Spleen (tissue), 11 donors: Measurements from ENCODE around the gene SIM1. TPM values are rescaled to one million over a fixed set of nuclear protein-coding genes. Genes with fewer than 3 reads are reported as not detected.

ENCODE experiments used
- DNase-seq: peaks from one replicate; pipeline ENCODE4 v3.0.0-alpha.2; 2020
- H3K27ac ChIP-seq, 8 donors: fragments of 200-600 bp; sonication (generic) in 7 of 8; 1 replicate in 4 of 8; 2 replicates in 4 of 8; pipeline versions ENCODE4 v1.5.0 to v1.8.0; 2016 to 2021; ENCODE audit warnings: inconsistent platforms in 4 of 8, mild to moderate bottlenecking in 4 of 8, moderate library complexity in 1 of 8
- H3K27me3 ChIP-seq, 7 donors: fragments of 200-600 bp; sonication (generic) in 6 of 7; replicated peaks in 1 of 7; 1 replicate in 4 of 7; 2 replicates in 3 of 7; pipeline versions ENCODE4 v1.5.0 to v1.8.0; 2016 to 2021; ENCODE audit warnings: inconsistent platforms in 3 of 7, mild to moderate bottlenecking in 1 of 7
- H3K36me3 ChIP-seq, 6 donors: fragments of 200-600 bp; sonication (generic) in 5 of 6; 1 replicate in 4 of 6; 2 replicates in 2 of 6; pipeline versions ENCODE4 v1.5.0 to v1.8.0; 2016 to 2021; ENCODE audit warnings: inconsistent platforms in 2 of 6
- H3K4me1 ChIP-seq, 6 donors: fragments of 200-600 bp; sonication (generic) in 5 of 6; 1 replicate in 3 of 6; 2 replicates in 3 of 6; pipeline versions ENCODE4 v1.5.0 to v1.8.0; 2016 to 2021; ENCODE audit warnings: inconsistent platforms in 3 of 6
- H3K4me3 ChIP-seq, 8 donors: fragments of 200-600 bp; sonication (generic) in 7 of 8; 1 replicate in 4 of 8; 2 replicates in 4 of 8; pipeline versions ENCODE4 v1.5.0 to v1.8.0; 2016 to 2021; ENCODE audit warnings: inconsistent platforms in 4 of 8, mild to moderate bottlenecking in 4 of 8, moderate library complexity in 2 of 8
- H3K9me3 ChIP-seq, 8 donors: fragments of 200-600 bp; sonication (generic) in 7 of 8; 1 replicate in 4 of 8; 2 replicates in 4 of 8; pipeline versions ENCODE4 v1.5.0 to v1.8.0; 2016 to 2021; ENCODE audit warnings: inconsistent platforms in 4 of 8
- POLR2A ChIP-seq, 3 donors: fragments of 450-650 bp; IDR thresholded peaks; one replicate each; pipeline ENCODE4 v1.5.1; 2017; ENCODE audit warnings: antibody characterized with exemption in 3 of 3, mild to moderate bottlenecking in 1 of 3
- POLR2AphosphoS5 ChIP-seq, 3 donors: sonication (generic); formaldehyde crosslinking; IDR thresholded peaks; one replicate each; pipeline ENCODE4 v1.5.1; 2017; ENCODE audit warnings: antibody characterized with exemption in 3 of 3
- WGBS, 5 donors: extraction: QIAGEN DNeasy Blood & Tissue Kit in 3 of 5; methylation state at CpG; one replicate each; pipeline versions ENCODE4 v1.1.5 to v1.1.7; 2013 to 2018; 5-methylcytosine and 5-hydroxymethylcytosine counted together
- intact Hi-C: fragments of 100-400 bp; cut with DNase I; formaldehyde crosslinking; loops from one replicate; pipeline ENCODE4 v1.15.0; 2023; ENCODE audit warnings: low total_unique reads
- polyA plus RNA-seq, 3 donors: library from polyadenylated mRNA; stranded (reverse); fragments of 200-250 nt; gene quantifications; one replicate each; pipeline ENCODE4 v1.2.1, GENCODE V29; 2013
- total RNA-seq, 7 donors: library from RNA; depleted of rRNA in 3 of 7; stranded (reverse); fragments of >200 nt in 3 of 7; fragmentation: NEBNext Ultra II Directional in 4 of 7; extraction: Animal tissue kit (Norgen Biotek cat#: 25700) in 4 of 7; gene quantifications; one replicate each; pipeline versions ENCODE4 v1.1.0 to v1.2.1, GENCODE V29; 2016 to 2021
- TF ChIP-seq, protein P1 (sequence below), 11 experiments: fragments of 200-600 bp in 7 of 11; fragments of 450-650 bp in 4 of 11; sonication (generic) in 4 of 11; IDR thresholded peaks in 8 of 11; conservative IDR thresholded peaks in 3 of 11; 1 replicate in 7 of 11; 2 replicates in 4 of 11; pipeline versions ENCODE4 v1.4.0 to v1.8.0; 2016 to 2021; ENCODE audit warnings: antibody characterized with exemption in 11 of 11, inconsistent platforms in 4 of 11, mild to moderate bottlenecking in 1 of 11
- donor health status: healthy with polysubstance abuse.
- donor health status: DM: no; HTN: no; CAD: no; lungs with moderate emphysema.
- donor health status: DM: no; HTN: no; CAD: no.
- donor health status: Bipolar disorder and iron deficiency.
- donor health status: healthy.
- donor health status: DM: no; HTN: no; CAD: no.
- donor health status: DM: yes; HTN: yes; CAD: no.

Gene SIM1
- total and polyA plus RNA-seq, 10 donors, result not detected

DNA sequence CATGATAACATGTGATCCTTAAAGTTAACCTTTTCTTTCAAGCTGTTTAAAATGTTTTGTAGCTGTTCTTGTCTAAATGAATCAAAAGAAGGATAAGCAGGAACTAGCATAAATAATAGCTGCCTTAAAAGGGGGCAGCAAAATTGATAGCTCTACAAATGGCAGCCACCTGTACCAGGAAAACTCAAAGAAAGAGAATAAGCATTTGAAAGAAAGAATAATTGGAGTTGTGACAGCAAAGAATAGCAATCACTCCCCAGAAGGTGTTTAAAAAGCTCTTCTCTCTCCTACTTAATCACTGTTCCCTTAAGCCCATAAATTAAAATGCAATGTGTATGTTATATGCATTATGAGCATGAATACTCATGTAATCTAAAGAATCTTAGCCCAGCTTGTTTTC lies 114.6 kb downstream of the SIM1 start:
- Histone ChIP-seq H3K36me3 (no peaks in the 10 kb centered on the region), H3K27me3 (peaks cover 0 to 5% (median 0%) of the 10 kb centered on the region in 7 donors), H3K9me3 (no peaks in the 10 kb centered on the region), H3K27ac (no peak overlapping the region), H3K4me3 (no peak overlapping the region), H3K4me1 (no peaks in the 10 kb centered on the region)
- DNase-seq, result no peak
- intact Hi-C loops, result no loop called here
- TF ChIP-seq POLR2A (IDR thresholded peaks at IDR 0.05) (no peak), POLR2AphosphoS5 (IDR thresholded peaks at IDR 0.05) (no peak)
- TF ChIP-seq, protein P1, sequence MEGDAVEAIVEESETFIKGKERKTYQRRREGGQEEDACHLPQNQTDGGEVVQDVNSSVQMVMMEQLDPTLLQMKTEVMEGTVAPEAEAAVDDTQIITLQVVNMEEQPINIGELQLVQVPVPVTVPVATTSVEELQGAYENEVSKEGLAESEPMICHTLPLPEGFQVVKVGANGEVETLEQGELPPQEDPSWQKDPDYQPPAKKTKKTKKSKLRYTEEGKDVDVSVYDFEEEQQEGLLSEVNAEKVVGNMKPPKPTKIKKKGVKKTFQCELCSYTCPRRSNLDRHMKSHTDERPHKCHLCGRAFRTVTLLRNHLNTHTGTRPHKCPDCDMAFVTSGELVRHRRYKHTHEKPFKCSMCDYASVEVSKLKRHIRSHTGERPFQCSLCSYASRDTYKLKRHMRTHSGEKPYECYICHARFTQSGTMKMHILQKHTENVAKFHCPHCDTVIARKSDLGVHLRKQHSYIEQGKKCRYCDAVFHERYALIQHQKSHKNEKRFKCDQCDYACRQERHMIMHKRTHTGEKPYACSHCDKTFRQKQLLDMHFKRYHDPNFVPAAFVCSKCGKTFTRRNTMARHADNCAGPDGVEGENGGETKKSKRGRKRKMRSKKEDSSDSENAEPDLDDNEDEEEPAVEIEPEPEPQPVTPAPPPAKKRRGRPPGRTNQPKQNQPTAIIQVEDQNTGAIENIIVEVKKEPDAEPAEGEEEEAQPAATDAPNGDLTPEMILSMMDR (IDR thresholded peaks at IDR 0.05 in 8 of 11, conservative IDR thresholded peaks at IDR 0.05 in 3 of 11), result no peak

GRCh38 chr6:100349366-100349765 lies 115.4 kb downstream of the SIM1 start:
- Histone ChIP-seq H3K9me3 (no peaks in the 10 kb centered on the region), H3K4me1 (no peaks in the 10 kb centered on the region), H3K27ac (no peak overlapping the region), H3K36me3 (no peaks in the 10 kb centered on the region), H3K4me3 (no peak overlapping the region), H3K27me3 (peaks cover 0 to 5% (median 0%) of the 10 kb centered on the region in 7 donors)
- DNase-seq, result no peak
- WGBS, 5 donors, result 95 to 99% (median 96%) methylated on average over 3 of the region's 3 CpGs
- intact Hi-C loops, result no loop called here
- TF ChIP-seq POLR2A (IDR thresholded peaks at IDR 0.05), result no peak

DNA sequence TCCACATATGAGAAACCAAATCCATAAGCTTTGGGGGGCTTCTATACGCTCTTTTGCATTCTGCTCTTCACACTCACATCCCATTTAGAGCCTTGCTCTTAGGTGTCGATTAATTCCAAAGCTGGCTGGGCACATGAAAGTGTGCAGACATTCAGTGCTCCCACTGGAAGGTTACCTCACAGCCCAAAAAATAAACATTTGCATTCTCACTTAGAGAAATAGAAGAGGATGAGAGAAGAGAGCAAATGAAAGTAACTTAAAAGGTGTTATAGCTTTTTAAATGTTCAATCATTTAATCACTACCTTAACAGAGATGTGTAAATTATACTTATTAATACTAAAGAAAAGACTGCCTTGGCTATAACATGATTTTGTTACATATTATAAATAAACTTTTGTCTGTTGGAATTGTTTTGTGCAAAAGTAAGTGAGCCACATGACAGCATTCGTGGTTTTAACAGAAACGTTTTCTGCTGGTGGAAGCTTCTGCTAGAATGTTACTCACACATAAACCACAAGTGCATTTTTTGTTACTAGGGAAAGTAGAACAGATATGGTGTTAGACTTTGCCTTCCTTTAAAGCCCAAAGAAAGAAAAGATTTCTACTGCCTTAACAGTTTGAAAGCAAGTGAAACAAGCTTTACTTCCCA lies 116.7 kb downstream of the SIM1 start:
- Histone ChIP-seq H3K4me1 (peaks cover 0 to 8% (median 2%) of the 10 kb centered on the region in 6 donors), H3K9me3 (no peaks in the 10 kb centered on the region), H3K27me3 (no peaks in the 10 kb centered on the region), H3K36me3 (no peaks in the 10 kb centered on the region), H3K4me3 (no peak overlapping the region), H3K27ac (no peak overlapping the region)
- 53 to 58% (median 55%) methylated on average over 4 of the region's 4 CpGs for WGBS, 5 donors
- intact Hi-C loops, result no loop called here
- DNase-seq, result no peak
- TF ChIP-seq, protein P1 (IDR thresholded peaks at IDR 0.05 in 8 of 11, conservative IDR thresholded peaks at IDR 0.05 in 3 of 11), result no peak
- TF ChIP-seq POLR2AphosphoS5 (IDR thresholded peaks at IDR 0.05) (no peak), POLR2A (IDR thresholded peaks at IDR 0.05) (no peak)

GRCh38 chr6:100346828-100347227 lies 117.9 kb downstream of the SIM1 start:
- DNase-seq, result no peak
- TF ChIP-seq, protein P1 (IDR thresholded peaks at IDR 0.05 in 8 of 11, conservative IDR thresholded peaks at IDR 0.05 in 3 of 11), result no peak
- TF ChIP-seq POLR2AphosphoS5 (IDR thresholded peaks at IDR 0.05), result no peak
- no peak for TF ChIP-seq POLR2A (IDR thresholded peaks at IDR 0.05)
- no peaks in the 10 kb centered on the region for H3K36me3 ChIP-seq
- H3K4me1 ChIP-seq, result peaks cover 0 to 9% (median 2%) of the 10 kb centered on the region in 6 donors
- 61 to 77% (median 70%) methylated on average over 2 of the region's 2 CpGs for WGBS, 5 donors
- intact Hi-C loops, result no loop called here
- H3K4me3 ChIP-seq, result no peak overlapping the region
- no peaks in the 10 kb centered on the region for H3K27me3 ChIP-seq
- no peaks in the 10 kb centered on the region for H3K9me3 ChIP-seq
- H3K27ac ChIP-seq, result no peak overlapping the region
